Lower leg skin (tissue), 3 donors: Measurements from ENCODE around the gene ZBTB42.

Source experiments
- CTCF ChIP-seq, 3 donors: fragments of 450-650 bp; IDR thresholded peaks; one replicate each; pipeline ENCODE4 v1.5.1; 2016; ENCODE audit warnings: antibody characterized with exemption in 3 of 3, mild to moderate bottlenecking in 3 of 3, moderate library complexity in 2 of 3
- POLR2A ChIP-seq, 2 donors: fragments of 450-650 bp; IDR thresholded peaks; one replicate each; pipeline ENCODE4 v1.6.1; 2016 to 2017; ENCODE audit warnings: antibody characterized with exemption in 2 of 2, mild to moderate bottlenecking in 1 of 2, moderate library complexity in 1 of 2

GRCh38 chr14:104752423-104752734 lies 48.5 kb upstream of the ZBTB42 start:
- no peak for TF ChIP-seq CTCF (IDR thresholded peaks at IDR 0.05)
- TF ChIP-seq POLR2A (IDR thresholded peaks at IDR 0.05): no peak
